ENCODE data around the gene TIMM8B.
"Not testable (repeated sequence)": the region's sequence is repeated elsewhere in the genome, so short reads cannot be mapped to it uniquely, and the experiment has no call there.

The TIMM8B gene, protein sequence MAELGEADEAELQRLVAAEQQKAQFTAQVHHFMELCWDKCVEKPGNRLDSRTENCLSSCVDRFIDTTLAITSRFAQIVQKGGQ

DNA sequence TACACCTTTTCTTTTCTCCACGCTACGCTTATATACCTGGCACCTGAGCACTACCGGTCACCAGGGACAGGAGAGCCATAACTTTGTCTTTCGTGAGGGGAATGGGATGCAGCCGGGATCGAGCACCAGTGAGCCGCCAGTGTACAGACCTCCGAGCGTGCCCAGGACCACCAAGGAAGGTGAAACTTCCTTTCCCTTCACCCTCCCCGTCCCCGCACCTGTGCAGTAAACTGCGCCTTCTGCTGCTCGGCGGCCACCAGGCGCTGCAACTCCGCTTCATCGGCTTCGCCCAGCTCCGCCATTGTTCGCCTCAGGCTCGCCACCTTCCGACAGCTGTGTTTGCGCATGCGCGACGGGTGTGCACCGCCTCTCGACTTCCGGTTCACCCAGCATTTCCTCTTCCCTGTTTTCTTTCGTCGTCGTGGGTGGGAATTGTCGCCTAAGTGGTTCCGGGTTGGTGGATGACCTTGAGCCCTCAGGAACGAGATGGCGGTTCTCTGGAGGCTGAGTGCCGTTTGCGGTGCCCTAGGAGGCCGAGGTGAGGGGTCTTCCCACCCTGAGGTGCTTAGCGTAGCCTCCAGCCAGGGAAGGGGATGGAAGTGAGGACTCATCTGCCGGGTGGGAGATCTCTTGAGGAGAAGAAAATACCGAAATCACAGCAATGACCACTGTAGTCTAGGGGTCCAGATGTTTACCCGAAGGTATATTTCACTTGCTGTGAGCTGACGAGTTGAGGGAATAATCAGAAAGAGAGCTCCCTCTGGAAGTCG lies at the start of gene TIMM8B, which contains the start of gene SDHD:
Gene TIMM8B (minus strand): TSS at position 335 of the 770 bp plus-strand sequence. CDS start 33 bp downstream, at position 302.
Gene SDHD (plus strand): TSS at position 452 of the 770 bp plus-strand sequence. CDS start 35 bp downstream, at position 487.
- DNase-seq = peak; percentile 98

DNA sequence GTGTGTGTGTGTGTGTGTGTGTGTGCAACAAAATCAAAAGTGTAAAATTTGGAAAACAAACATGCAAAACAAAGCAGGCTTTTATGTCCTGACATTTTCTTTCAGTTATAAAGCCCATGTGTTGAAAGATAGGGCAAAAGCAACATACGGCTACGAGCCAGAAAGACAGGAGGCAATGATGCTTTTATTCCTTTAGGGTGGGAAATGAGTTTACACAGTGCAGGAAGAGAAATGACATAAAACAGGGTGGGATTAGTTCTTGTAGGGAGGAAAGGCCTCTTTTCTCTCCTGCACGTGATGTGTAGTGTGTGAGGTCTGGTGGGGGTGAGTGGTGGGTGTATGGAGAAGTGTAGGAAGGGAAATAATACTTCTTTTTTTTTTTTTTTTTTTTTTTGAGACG lies 47.9 kb upstream of the TIMM8B start:
- DNase-seq = no peak

DNA sequence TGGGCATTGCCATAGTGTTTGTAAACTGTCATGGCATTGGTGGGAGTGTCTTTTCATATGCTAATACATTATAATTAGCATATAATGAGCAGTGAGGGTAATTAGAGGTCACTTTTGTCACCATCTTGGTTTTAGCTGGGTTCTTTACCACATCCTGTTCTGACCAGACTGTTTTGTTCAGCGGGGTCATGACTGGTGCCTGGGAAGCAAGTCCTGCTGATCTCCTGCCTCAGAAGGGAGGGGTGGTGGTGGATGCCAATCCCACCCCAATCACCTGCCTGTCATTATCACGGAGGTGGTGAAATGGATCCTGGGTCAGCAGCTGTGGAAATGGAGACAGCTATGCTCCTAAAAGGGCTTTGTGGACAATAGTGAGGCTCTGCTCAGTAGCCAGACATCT lies 46.2 kb upstream of the TIMM8B start:
- DNase-seq = no peak

DNA sequence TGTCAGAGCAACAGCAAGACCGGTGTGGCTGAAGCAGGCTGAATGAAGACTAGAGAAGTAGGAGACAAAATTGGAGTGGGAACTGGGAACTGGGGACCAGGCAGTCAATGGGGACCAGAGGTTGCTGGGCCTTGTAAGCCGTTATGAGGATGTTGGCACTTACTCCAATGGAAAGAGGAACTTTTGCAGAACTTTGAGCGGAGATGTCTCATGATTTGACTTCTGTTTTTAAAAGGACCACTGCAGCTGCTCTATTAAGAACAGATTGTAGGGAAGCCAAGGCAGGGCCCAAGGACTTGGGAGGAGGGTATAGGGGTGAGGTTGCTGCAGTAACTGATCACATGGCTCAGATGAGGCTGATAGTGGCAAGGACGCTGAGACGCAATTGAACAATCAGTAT lies 43.1 kb upstream of the TIMM8B start:
- no peak for DNase-seq

DNA sequence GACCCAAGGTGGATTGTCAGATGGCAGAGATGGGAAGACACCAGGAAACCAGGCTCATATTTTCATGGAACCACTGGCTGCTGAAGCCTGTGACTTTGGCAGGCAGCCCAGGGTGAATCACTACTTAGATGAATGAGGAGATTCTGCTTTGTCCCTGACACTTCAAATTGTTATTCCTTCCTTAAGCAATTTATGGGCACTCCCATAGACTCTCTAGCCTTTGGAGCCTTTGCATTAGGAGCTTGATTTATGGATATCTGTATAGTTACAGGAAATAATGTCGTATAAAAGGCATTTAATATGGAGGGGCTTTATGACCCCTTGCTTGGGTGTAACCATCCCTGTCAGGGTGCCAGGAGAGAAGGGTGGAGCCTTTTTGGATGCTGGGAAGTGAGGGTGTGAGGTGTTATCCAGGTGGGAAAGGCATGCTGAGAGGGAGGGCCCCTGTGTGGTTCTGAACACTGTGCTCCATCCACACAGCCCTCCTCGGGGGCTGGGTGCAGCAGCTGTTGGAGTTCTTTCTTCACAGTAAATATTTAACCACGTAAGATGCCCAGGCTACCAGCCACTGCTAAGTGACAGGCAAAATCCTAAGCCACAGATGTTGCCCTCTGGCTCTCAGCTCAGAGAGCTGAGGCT lies 42.0 kb upstream of the TIMM8B start:
- peak; percentile 91 for DNase-seq

DNA sequence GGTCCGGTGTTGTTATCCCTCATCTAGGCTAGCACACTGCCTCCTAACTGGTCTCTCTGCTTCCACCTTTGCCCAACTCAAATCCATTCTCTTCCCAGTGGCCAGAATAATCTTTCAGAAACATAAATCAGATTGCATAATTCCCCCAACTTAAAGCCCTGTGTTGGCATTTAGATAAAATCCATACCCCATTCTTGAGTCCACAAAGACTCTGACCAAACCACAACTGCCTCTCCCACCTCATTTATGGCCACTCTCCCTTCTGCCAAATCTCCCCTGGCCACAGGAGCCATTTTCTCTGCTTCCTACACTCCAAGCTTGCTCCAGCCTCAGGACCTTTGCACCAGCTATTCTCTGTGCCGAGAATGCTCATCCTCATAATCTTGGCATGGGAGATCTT lies 40.5 kb upstream of the TIMM8B start:
- no peak for DNase-seq

DNA sequence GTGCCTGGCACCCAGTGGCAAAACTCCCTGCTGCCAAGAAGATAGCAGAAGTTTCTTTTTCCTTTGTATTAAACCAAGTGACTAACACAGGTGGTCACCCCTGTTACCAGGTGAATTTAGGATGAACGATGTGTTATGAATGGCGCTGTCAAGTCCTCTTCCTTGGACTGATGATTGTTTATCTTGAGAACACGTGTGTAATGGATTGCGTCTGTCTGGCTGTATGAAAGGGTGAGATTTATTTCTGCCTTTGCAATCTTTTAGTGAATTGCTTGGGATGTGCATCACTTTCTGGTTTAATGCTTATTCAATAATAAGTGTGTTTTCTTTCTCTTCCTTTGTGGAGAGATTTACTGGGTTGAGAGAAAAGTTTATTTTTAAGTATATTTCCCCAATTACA lies 36.6 kb upstream of the TIMM8B start:
- no peak for DNase-seq

DNA sequence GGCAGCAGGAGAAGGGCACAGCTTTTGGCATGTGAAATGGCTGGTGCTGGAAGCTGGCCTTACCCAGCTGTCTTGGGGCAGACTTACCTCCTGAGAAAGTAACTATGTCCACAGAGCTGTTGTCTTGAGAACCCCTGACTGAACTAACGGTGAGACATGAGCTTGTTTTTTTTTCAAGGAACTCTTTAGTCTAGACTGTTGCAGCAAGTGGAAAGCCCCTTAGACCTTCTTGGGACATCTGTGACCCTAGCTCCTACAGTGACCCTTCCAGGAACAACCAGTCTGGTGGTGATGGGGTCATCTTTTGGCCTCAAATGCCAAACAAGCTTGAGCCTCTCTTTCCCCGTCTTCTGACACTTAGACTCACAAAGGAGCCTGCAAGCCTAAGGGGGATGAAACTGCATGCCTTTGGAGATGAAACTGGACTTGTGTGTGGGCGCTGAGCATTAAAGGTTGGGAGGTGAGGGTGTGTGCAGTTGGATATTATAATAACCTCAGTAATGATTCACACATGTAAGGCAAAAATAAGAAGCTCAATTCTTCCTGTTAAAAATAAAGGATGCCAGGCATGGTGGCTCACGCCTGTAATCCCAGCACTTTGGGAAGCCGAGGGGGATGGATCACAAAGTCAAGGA lies 35.5 kb upstream of the TIMM8B start:
- no peak for DNase-seq

DNA sequence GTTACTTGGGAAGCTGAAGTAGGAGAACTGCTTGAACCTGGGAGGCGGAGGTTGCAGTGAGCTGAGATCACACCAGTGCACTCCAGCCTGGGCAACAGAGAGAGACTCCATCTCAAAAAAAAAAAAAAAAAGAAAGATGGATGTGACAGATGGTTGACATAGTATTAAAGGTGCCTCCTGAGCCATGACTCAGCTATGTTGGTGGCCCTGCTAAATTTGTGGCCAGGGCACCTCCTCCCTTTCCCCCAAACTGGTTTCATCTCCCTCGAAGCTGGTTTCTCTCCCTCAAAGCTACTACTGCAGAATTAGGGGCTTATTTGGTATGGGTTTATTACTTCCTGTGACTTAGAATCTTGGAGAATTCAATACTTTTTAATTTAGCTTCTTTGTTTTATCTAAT lies 31.6 kb upstream of the TIMM8B start:
- peak; percentile 17 for DNase-seq

DNA sequence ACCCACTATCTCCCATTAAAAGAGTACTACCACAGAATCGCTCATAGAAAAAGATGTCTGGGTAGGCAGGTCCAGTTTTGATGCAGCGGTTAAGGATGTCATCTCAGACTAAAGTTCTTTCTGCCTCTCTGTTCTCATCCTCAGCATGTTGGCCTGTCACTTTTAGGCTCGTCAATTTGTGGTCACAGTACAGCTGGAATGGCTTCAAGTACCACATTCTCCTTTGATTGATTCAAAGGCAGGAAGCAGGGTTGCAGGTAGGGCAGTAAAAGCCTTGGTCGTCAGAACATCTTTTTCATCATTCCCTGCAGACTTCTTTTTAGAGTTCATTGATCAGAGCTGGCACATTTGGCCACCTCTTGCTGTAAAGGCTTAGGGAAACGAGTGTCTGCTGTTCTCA lies 28.8 kb upstream of the TIMM8B start:
- DNase-seq = no peak

DNA sequence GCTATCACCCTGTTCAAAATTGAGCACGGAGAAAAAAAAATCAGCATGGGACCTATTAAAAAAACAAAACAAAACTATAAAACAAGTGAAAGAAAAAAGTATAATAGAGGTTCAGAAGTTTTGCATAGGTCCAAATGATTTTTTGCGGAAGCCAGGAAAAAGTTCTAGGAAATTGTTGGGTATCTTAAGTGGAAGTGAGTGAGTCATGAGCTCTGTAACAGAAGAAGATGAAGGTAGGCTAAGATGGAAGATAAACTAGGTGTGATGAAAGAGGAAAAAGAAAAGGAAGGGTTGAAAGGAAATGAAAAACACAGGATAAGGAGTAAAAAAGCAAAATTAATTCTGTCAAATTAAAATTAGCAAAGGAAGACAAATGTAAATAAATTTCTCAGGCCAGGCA lies 27.9 kb upstream of the TIMM8B start:
- DNase-seq = no peak

DNA sequence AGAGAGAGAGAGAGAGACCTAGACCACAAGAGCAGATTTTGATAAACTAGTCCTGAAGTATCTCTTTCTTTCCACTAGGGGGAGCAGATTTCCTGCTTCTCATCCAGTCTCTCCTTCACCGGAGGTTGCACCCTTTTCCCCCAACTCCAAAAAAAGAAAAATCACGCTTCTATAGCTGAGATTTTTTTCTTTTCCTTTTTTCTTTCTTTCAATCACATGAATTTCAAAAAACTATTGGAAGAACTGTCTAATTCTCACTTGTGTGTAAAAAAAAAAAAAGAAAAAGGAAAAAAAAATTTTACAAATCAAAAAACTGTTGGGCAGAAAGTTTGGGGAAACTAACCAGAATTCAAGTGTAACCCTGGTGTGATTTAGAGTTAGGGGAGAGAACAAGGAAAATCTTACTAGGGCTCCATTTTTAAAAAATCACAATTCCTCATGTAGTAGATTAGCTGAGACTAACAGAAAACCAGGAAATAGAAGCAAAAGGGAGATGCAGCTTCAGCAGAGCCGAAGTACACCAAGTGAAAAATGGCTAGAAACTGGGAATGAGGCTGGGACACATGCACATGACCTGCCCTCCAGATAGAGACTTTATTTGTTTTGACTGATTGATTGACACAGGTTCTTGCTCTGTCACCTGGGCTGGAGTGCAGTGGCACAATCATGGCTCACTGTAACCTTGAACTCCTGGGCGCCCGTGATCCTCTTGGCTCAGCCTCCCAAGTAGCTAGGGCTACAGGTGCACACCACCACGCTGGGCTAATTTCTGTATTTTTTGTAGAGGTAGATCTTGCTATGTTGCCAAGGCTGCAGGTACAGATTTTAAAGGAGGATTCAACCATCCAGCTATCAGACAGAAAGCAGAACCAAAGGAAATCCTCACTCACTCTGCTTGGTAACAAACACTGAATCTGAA lies 27.2 kb upstream of the TIMM8B start:
- DNase-seq = peak; percentile 84

DNA sequence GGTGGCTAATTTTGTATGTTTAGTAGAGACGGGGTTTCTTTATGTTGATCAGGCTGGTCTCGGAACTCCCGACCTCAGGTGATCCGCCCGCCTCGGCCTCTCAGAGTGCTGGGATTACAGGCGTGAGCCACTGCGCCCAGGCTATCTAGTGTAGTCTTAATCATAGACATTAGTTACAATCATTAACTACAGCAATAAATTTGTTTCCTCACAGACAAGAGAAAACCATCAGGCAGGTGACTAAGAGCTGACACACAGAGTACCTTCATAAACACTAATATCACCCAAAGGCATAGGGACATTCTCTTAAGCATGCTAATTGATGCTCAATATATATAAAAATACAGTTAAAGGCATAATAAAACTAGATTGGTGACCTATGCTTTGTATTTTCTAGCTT lies 19.5 kb upstream of the TIMM8B start:
- no peak for DNase-seq

DNA sequence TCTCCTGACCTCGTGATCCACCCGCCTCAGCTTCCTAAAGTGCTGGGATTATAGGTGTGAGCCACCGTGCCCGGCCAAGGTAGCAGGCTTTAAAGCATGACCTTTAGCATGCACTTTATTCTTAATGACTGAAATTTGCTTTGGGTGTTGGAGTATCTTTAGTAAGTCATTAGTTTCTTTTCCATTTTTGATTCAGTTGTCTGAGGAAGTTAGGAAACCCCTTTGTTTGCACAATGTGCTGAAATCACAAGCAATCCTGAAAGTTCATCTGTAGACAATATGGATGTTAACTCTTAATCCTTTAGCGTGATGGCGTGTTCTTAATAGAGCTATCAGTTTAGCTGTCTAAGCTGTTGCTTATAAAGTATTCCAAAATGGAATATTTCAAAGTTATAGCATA lies 16.9 kb upstream of the TIMM8B start:
- DNase-seq = no peak

DNA sequence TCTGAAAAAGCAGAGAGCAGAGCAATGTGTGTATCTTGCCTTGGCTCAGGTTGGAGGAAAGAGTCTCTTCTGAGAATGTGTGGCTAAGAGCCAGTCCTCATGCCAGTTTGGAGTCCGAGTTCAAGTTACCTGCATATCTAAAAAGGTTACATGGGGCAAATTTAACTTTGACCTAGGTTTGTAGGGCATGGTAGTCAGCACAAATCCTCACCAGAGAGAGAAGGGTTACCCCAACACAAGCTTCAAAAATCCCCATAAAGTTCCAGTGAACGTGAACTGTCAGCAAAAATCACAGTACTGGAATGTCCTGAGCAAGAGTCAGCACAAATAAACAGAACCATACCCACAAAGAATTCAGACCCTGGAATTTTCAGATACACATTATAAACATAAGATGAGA lies 13.9 kb upstream of the TIMM8B start:
- no peak for DNase-seq

DNA sequence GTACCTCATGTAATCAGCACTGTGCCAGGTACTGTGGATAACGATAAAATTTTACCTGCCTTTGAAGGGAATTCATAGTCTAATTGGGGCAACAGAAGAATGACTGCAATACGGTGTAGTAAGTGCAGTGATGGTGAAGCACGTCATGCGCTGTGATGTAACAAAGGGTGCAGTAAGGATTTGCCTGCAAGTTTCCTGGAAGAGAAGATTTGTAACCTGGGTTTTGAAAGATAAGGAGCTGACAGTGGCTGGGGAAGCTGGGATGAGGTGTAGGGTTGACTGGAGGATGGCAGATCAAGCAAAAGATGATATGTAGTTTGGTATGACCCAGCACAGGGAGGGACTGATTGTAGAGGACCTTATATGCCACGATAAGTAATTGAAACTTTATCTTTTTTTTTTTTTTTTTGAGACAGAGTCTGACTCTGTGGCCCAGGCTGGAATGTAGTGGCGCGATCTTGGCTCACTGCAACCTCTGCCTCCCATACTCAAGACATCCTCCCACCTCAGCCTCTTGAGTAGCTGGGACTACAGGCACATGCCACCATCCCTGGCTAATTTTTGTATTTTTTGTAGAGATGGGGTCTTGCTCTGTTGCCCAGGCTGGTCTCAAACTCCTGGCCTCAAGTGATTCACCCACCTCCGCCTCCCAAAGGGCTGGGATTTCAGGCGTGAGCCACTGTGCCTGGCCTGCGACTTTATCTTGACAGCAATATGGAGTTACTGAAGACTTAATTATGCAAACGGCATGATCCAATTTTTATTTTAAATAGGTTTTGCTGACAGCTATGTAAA lies 11.4 kb upstream of the TIMM8B start:
- no peak for DNase-seq

DNA sequence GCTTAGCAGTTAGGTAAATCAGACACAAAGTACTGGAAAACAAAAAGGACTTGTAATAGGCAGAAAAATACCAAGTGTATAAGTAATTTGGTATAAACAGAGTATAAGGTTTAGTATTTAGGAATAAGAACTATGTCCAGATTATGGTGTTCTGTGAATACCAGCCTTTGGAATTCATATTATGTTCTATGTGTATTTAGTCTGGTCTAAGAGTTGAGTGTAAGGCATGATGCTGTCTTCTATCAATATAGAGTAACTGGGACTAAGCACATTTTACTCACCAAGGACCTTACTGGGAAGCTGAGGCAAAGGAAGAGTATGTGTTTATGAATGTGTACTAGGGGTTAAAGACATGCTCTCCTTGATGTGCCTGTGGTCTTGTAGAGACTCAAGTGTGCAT lies 9.6 kb upstream of the TIMM8B start:
- no peak for DNase-seq

DNA sequence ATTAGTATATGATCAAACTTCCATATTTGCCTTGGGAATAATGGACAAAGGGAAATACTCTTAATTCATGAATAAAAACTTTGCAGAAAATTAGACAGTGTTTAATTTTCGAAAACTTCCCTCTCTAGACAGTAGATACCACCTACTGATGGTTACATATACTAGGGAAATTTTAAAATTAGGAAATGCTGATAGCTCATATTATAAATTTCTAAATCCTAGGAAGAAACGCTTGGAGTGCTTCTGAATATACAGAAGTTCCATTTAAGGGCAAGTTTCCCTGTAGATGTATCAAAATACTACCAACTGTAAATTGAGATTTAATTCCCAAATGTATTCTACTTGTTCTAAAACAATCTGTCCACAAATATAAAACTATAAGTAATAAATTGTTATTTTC lies 8.7 kb upstream of the TIMM8B start:
- not testable (repeated sequence) for DNase-seq

DNA sequence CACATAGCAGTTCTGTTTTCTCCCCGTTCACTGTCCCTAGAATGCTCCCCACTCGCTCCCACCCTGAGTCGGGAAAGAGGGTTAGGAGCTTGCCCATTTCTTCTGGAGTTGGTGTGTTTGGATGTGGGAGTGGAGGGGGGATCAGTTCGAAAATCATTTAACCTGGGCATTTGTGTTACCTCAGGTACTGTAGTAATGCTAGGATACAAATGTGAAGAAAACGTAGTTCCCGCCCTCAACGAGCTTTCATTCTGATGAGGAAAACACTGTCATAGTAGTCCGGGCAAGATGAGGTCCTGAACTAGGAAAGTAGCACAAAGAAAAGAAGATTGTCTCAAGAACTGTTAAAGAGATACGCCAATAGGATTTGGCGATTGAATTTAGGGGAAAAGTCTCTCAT lies 656 bp upstream of the TIMM8B start:
- no peak for DNase-seq

DNA sequence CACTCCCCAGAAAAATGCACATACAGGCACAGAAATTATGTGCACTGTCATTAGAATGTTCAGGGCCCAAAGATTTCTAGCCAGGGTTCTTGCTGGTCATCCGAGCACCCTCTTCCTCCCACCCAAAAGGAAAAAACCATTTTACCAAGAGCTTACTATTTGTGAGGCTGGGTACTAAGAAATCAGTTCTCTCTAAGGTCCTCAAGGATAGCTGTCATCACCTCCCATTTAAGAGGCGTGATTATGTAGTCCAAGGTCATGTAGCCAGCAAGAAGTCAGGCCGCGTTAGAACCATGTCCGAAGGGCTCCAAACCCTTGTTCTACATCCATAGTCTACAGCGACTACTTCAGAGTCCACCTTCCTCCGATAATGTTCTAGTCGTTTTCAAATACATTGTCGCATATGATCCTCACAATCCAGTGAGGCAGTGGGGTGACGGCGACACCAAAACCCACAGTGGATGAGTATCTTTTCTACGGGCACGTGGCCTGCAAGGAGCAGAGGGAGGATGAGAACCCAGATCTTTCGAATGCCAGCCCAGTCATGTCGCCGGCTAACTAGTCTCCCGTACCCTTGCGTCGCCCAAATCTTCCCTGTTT lies 634 bp downstream of the TIMM8B start:
- DNase-seq = peak; percentile 65

DNA sequence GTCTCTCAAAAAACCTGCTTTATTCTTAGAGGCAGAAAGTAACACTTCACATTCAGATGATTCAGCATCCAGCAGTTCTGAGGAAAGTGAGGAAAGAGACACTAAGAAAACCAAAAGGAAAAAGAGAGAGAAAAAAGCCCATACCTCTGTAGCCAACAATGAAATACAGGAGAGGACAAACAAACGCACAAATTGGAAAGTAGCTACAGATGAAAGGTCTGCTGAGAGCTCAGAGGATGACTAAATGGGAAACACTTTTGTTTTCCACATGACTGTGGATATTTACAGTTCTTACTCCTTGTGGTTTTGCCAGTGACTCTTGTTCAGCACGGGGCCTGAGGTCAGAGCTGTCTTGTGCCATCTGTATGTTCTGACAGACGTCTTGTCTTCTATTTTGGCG lies 3.8 kb downstream of the TIMM8B start:
- no peak for DNase-seq

Data from DMS53 (cell line).